UCSD-AML1 (cell line): ENCODE data around the gene ASMT.
"Not testable (repeated sequence)": the region's sequence is repeated elsewhere in the genome, so short reads cannot be mapped to it uniquely, and the experiment has no call there.

Experiments
- DNase-seq: peaks from one replicate; lab custom pipeline; 2025; ENCODE audit not compliant: unreplicated experiment; lab: John Stamatoyannopoulos, UW

Gene ASMT

DNA sequence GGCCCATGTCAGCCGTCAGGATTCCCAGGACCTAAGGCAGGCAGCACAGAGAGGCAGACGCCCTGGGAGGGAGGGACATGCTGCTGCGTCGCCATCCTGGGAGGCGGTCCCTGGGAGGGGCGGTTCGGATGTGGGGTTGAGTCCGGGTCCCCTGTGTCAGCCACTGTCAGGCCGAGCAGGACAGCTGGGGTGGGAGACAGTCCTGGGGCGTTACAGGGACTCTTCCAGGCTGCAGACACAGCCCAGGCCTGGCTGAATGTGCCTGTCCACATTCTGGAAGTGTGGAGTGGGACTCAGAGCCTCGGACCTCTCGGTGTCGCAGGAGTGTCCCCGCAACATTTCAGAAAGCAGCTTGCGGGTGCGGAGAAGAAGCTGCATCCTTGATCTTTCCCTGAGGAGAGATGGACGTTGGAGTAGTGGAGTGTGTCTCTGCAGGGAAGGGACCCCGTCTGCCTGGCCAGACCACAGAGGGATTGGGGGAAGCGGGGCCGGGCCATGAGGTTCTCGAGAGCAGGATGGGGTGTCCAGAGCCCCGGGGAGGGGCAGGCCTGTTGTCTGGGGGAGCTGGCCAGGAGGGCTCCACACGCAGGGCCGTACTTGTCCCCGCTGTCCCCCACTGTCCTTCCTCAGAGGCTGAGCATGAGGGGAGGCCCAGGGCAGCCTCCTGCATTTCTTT is 17.4 kb upstream of the ASMT start:
- DNase-seq: no peak

DNA sequence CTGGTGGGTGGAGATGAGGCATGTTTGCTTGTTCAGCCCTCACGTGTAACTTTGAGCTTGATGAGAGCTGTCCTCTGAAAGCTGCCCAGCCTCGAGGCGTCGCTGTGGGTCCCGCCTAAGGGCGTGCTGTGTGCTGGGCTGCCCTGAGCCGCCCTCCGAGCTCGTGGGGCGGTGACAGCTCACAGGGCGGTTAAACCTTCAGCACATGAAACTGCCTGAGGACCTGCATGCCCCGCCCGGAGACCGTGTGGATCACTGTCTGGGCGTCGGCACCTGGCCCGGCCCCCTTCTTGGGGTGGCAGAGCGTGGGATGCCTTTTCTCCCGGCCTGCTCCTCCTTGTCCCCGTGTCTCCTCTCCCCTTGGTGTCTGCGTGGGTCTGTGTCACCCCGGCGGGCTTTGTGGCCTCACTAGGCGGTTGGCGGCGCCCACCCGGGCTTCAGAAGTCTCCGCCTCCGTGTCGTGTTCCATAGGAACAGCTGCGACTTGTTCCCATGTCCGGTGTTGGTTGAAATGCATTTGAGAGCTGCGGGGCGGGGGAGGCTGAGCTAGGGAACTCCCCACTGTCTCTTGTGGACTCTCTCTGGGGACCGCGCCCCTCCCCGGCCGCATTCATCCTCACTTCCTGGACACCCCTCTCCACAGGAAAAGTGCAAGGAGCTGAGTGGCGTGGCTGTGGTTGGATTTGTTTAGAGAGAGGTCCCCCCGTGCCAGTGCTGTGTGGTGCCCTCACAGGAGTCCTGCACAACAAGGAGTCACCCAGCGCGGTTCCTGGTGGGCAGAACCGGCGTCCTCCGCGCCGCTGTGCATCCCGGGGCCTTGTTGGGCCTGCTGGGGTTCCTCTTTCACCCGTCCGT is 16.6 kb upstream of the ASMT start:
- no peak for DNase-seq

DNA sequence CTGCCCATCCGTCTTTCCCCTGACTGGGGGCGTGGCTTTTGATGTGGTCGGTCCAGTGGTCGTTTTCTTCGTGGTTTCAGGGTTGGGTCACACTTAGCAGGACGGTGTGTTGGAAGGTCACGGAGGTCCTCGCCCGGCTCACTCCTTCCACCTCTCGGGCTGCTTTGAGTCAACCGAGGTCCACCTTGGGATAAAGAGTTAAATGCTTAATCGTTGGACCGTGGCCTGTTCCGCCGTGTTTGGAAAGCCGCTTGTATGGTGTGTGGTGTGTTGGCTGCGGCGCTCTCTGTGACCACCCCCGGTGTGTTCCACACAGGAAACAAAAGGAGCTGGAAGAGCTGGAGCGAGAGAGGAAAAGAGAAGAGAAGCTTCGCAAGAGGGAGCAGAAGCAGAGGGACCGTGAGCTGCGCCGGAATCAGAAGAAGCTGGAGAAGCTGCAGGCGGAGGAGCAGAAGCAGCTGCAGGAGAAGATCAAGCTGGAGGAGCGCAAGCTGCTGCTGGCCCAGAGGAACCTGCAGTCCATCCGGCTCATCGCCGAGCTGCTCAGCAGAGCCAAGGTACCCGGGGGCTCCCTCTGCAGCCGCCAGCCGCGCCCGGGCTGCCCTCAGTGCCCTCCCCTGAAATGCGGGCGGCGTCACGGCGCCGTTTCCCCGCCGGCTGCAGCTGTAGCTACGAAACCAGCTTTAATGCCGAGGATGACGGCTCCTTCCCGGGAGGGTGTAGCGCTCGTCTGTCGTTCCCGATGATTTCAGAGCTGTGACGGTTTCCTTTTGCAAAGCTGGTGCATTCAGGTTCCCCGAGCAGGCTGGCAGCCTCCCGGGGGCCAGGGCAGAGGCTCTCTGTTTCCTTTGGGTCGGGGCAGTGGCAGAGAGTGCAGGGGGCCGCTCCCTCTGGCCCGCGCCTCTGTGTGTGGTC is 15.7 kb upstream of the ASMT start:
- no peak for DNase-seq

DNA sequence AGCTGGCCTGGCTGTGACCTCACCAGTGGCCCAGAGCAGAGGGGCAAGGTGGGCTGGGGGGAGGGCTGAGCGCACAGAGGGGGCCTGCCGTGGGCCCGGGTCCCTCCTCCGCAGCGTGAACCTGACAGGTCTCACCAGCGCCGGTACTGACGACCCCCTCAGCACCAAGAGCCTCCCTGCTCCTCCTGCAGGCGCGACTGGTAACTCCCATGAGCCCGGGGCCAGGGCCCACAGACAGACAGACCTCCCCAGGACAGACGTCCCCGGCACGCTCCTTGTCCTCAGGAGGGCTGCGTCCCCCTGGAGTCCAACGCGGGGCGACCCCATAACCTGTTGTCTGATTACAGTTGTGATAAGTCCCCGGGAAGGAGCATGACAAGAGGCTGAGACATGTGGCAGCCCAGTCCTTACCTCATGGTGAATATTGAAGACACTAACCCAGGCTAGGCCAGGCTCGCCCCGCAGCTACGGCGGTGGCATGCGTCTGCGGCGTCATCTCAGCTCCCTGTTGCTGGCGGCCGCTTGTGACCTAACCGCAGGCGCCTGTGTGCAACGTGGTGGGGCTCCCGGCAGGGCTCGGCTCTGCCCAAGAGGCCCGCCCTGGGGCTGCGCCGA is 15.0 kb upstream of the ASMT start:
- no peak for DNase-seq

DNA sequence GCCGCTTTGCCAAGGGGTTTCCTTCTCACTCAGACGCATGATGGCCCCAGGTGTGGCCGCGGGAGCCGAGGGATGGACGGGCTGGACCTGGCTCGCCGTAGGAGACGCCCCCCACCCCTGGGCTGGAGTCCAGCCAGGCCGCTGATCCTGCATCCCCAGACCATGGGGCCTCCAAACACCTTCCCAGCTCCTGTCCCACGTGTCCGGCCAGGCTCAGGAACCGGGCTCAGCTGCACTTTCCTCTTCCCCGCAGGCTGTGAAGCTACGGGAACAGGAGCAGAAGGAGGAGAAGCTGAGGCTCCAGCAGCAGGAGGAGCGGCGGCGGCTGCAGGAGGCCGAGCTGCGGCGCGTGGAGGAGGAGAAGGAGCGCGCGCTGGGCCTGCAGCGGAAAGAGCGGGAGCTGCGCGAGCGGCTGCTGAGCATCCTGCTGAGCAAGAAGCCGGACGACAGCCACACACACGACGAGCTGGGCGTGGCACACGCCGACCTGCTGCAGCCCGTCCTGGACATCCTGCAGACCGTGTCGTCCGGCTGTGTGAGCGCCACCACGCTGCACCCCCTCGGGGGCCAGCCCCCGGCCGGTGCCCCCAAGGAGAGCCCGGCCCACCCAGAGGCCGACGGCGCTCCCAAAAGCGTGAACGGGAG is 14.3 kb upstream of the ASMT start:
- no peak for DNase-seq

DNA sequence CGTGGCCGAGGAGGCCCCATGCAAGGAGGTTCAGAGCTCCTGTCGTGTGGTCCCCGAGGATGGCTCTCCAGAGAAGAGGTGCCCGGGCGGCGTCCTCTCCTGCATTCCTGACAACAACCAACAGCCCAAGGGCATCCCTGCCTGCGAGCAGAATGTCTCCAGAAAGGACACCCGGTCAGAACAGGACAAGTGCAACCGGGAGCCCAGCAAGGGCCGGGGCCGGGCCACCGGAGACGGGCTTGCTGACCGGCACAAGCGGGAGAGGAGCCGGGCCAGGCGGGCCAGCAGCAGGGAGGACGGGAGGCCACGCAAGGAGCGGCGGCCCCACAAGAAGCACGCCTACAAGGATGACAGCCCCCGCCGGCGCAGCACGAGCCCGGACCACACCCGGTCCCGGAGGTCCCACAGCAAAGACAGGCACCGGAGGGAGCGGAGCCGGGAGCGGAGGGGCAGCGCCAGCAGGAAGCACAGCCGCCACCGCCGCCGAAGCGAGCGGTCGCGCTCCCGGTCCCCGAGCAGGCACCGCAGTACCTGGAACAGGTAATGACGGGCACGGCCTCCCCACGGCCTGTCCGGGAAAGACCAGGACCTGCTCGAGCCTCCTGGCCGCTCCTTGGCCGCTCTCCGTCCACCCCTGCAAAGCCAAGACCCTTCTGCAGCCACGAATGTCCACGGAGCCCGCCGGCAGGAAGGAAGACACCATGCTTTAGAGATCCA is 13.7 kb upstream of the ASMT start:
- no peak for DNase-seq

DNA sequence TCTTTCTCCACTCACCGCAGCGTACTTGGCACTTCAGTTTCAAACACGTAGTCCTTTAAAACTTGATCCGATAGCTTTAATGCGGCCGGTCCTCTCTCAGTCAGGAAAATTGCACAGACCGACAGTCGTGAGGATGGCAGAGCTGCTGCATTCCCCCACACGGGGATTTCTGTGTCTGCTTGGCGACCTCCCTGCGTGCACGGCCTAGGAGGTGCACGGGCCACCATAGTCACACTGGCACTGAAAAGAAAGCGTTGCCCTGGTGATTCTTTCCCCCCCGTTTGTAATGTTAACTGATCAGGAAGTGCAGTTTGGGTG is 13.1 kb upstream of the ASMT start:
- DNase-seq: no peak

DNA sequence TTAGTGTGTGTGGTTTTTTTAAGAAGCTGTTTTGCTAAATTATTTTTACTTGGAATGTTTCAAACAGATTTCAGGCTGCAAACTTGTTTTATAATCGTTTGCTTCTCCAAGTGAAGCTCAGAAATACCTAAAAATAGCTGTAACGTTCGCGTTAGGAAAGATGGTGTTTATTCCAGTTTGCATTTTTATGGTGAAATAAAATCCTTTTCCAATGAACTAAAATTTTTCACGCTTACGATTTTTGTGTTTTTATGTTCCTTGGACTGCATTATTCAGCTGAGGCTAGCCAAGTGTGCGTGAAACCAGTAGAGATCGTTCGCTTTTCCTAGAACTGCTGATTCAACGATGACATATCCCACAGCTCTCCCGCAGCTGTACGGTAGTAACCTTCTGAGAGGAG is 12.6 kb upstream of the ASMT start:
- DNase-seq: no peak

DNA sequence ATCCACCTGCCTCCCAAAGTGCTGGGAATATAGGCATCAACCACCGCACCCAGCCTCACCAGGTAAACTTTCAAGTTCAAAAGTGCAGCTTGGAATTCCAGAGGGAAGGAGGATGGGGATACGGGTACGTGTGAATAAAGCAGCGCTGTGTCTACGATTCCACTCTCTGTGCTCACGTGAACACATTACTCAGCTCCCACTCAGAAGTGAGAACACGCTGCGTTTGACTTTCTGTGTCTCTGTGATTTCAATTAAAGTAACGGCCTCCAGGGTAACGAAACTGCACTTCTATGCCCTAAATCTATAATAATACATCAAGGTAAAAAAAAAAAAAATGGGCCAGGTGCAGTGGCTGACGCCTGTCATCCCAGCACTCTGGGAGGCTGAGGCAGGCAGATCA is 8.4 kb upstream of the ASMT start:
- no peak for DNase-seq

DNA sequence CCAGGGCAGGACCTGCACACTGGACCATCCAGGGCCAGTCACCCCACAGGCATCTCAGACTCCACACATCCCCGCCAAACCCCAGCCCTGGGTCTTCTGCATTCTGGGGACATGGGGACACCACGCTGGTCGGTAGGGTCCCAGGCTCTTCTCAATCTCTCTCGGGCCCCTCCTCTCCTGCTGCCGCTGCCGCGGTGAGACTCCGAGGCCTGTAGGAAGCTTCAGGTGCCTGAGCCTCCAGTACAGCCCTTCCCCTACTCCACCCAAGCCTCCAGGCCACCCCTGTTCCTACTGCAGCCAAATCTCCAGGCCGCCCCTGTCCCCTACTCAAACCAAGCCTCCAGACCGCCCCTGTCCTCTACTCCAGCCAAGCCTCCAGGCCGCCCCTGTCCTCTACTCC is 5.5 kb upstream of the ASMT start:
- no peak for DNase-seq

DNA sequence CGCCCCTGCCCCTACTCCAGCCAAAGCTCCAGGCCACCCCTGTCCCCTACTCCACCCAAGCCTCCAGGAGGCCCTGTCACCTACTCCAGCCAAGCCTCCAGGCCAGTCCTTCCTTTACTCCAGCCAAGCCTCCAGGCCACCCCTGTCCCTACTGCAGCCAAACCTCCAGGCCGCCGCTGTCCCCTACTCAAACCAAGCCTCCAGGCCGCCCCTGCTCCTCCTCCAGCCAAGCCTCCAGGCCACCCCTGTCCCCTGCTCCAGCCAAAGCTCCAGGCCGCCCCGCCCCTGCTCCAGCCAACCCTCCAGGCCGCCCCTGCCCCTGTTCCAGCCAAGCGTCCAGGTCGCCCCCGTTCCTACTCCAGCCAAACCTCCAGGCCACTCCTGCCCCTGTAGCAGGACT is 5.1 kb upstream of the ASMT start:
- no peak for DNase-seq

DNA sequence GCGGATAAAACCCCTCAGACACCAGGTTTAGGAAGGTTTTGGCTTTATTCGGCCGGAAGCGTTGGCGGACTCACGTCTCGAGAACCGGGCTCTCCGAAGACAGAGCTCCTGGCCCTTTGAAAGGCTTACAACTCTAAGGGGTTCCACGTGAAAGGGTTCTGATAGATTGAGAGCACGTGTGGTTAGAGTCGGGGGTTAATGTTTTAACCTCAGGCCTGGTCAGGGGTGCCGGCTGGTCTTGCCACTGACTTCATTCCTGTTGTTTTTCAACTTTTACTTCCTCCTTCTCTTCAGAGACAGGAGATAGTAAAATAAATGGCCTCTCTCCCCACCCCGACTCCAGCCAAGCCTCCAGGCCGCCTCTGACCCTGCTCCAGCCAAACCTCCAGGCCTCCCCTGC is 4.7 kb upstream of the ASMT start:
- no peak for DNase-seq

DNA sequence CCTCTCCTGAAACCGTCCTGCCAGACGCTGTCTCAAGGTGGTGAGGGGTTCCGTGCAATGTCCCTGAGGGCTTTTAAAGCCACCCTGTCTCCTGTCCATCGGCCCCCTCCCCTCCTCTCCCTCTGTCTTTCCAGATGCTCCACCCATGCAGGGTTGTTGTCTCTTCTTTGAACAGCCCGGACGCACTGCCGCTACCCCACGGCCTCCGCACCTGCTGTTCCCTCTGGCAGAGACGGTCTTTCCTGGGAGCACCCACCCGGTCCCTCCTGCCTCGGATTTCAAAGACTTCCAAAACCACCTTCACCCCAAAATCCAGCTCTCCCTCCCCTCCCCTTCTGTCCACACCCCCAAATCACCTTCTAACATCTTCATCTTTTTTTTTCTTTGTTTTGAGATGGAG is 4.1 kb upstream of the ASMT start:
- DNase-seq: no peak

DNA sequence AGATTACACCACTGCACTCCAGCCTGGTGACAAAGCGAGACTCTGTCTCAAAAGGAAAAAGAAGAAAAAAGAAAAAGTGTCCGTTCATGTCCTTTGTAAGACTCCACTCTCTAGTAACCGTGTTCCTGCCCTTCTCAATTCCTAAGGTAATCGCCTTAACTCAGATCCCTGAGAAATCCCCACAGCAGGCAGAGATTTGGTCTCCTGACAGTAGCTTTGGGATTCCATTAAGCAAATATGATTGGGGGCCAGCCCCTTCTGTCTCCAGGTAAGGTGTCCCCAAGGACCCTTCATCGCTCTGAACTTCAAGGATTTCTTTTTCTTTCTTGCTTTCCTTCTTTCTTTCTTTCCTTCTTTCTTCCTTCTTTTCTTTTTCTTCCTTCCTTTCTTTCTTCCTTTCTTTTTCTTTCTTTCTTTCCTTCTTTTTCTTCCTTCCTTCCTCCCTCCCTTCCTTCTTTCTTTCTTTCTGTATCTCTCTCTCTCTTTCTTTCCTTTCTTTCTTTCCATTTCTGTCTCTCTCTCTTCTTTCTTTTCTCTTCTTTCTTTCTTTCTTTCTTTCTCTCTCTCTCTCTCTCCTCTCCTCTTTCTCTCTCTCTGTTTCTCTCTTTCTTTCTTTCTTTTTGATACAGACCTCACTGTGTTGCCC is 2.1 kb upstream of the ASMT start:
- DNase-seq: no peak

DNA sequence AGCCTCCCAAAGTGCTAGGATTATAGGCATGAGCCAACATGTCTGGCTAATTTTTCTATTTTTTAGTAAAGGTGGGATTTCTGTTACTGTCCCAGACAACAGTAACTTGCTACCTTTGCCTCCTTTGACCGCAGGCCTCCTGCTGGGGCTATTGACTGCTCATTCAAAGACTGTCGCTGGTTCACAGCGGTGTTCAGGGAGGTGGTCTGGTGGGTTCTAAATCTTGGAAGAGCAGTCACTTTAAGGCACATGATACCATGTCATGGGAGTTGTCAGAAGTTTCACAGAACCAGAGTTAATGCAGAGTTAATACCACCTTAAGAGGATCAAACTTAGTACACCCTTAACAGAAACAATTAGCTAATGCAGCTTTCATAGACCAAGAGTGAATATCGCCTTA is 3.8 kb downstream of the ASMT start:
- no peak for DNase-seq

DNA sequence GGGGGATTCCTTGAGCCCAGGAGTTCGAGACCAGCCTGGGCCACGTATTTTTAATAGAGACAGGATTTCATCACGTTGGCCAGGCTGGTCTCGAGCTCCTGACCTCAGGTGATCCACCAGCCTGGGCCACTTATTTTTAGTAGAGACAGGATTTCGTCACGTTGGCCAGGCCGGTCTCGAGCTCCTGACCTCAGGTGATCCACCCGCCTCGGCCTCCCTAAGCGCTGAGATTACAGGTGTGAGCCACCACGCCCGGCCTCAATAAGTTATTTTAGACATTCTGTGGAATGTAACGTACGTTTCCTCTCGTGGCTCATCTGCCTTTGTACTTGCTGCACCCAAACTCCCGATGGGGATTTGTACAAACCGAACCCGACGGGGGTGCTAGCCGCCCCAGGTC is 8.8 kb downstream of the ASMT start:
- DNase-seq: no peak

DNA sequence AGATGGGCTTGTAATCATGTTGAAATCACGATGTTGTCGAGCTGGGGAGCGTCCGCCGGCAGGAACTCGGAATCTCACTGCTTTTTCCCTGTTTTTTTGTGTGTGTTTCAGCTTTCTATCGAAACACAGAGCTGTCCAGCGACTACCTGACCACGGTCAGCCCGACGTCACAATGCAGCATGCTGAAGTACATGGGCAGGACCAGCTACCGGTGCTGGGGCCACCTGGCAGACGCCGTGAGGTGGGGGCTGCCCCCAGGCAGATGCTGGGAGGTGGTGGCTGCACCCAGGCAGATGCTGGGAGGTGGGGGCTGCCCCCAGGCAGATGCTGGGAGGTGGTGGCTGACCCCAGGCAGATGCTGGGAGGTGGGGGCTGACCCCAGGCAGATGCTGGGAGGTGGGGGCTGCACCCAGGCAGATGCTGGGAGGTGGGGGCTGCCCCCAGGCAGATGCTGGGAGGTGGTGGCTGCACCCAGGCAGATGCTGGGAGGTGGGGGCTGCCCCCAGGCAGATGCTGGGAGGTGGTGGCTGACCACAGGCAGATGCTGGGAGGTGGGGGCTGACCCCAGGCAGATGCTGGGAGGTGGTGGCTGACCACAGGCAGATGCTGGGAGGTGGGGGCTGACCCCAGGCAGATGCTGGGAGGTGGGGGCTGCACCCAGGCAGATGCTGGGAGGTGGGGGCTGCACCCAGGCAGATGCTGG is 9.4 kb downstream of the ASMT start:
- DNase-seq: not testable (repeated sequence)

DNA sequence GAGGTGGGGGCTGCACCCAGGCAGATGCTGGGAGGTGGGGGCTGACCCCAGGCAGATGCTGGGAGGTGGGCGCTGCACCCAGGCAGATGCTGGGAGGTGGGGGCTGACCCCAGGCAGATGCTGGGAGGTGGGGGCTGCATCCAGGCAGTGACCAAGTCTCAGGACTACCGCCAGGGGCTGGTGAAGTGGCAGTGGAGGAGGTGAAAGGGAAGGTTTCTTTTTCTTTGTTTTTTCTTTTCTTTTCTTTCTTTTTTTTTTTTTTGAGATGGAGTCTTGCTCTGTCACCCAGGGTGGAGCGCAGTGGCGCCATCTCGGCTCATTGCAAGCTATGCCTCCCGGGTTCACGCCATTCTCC is 10.0 kb downstream of the ASMT start:
- not testable (repeated sequence) for DNase-seq

DNA sequence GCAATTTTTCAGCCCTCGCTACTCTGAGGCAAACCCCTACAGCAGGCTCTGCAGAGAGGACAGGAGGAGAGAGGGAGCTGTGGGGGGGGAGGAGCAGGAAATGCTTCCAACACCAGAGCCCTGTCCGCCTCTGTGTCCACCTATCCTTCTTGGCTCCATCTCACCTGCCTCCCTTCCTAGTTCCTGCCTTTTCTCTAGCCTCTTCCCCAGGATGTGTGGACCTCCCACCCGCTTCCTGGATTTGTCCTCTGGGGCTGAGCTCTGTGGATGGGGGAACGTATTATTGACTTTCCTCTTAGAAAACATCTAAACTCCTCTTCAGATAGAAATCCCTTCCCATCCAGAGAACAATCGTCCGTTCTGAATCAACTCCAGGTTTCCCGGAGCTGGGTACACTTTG is 14.4 kb downstream of the ASMT start:
- DNase-seq: no peak
